Measurements from ENCODE around the gene RPTOR.

Gene RPTOR

DNA sequence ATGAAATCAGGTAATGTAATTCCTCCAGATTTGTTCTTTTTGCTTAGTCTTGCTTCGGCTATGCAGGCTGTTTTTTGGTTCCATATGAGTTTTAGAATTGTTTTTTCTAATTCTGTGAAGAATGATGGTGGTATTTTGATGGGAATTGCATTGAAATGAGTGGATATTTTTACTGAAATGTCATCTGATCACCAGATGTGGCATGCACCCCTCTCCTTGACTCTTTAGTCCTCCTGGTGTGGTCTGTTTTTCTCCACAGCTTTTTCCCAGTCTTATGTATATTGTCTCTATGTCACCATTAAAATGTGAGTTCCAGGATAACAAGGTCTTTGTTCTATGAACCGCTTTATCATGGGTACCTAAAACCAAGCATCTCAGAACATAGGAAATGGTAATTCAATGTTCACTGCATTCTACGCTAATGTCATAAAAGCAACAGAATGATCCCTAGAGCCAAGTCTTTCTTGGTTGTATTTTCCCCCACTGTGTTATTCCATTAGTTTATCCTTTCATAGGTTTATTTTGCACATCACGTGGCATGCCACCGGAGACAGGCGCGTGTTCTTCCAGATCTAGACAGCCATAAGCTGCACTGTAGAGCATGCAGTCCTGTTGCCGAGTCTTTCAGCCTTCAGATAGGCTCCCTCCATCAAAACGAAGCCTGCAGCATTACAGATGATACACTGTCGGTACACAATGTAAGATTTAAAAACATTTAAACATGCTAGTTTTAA is 172.5 kb downstream of the RPTOR start:
- DNase-seq (ENCODE audit: low read depth, low spot score), result no peak

GRCh38 chr17:80717720-80718083 is 173.1 kb downstream of the RPTOR start:
- DNase-seq (ENCODE audit: low read depth, low spot score), result no peak

DNA sequence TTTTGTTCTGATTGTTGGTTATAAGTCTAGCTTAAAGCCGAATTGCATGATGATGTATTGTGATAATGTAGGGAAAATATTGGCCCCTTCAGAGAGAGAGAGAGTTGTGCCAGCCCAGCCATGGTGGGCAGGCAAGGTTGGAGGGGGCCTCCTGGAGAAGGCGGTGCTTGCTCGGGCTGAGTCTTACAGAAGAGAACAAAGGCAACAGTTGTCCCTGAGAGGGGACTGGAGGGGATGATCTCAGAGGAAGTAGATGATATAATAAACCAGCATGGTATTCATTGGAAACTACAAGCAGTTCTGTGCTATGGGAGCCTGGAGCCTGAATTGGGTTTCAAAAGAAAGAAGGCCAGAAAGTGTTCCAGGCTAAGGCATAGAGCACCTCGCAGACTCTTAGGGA is 173.8 kb downstream of the RPTOR start:
- DNase-seq (ENCODE audit: low read depth, low spot score), result no peak

DNA sequence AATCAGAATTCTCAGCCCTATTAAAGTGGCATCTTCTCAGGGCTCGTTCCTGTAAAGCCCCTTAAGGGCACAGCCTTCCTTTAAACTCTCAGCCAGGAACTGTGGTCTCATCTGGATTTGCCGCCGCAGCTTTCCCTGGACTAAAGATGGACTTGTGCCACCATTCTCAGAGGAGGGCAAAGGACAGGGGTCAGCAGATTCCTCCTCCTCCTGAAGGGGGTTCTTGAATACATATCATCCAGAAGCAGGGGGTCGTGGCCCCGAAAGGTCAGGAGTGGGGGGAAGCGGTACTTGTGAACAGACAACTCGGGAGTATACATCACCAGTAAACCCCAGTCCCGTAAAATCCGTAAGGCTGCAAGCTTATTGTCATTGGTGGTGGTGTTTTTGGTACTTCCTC is 174.8 kb downstream of the RPTOR start:
- no peak for DNase-seq (ENCODE audit: low read depth, low spot score)

DNA sequence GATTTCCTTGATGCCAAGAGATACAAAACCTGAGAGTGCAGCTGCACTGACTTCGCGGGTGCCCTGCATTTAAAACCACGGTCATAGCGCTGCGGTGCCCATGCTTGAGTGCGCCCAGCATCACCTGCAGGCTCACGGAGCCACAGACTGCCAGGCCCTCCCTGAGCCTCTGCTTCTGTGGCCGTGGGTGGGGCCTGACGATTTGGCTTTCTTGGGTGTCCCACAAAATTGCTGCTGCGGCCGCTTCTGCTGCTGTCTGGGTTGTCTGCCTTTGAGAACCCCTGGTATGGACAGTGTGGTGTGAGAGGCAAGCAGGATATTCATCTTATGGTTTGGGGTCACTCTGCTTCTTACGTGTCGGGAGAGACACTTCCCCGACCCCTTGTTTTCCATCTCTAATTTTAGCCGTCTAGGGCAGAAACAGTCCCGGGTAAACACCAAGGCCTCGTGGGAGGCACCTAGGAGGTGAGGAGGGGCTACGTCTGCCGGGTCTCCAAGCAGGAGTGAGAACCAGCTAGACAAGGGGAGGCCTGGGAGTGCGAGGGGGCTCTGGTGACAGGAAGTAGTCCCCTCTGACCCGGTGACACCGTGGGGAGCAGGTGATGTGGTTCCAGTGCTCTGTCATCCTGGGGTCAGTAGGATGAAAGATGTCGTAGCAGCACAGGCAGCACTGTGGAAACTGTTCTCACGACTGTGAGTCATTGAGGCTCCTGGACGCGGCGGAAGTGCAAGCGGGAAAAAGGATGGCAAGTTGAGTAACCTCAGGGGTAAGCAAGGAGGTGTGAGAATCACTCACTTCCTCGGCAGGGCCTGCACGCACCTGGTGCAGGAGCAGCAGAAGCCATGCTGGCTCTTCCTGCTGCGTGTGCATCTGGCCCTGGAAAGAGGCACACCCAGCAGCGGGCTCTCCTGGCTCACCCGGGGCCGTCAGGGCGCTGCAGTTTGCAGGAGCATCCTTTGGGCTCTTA is 176.3 kb downstream of the RPTOR start:
- DNase-seq (ENCODE audit: low read depth, low spot score), result no peak

DNA sequence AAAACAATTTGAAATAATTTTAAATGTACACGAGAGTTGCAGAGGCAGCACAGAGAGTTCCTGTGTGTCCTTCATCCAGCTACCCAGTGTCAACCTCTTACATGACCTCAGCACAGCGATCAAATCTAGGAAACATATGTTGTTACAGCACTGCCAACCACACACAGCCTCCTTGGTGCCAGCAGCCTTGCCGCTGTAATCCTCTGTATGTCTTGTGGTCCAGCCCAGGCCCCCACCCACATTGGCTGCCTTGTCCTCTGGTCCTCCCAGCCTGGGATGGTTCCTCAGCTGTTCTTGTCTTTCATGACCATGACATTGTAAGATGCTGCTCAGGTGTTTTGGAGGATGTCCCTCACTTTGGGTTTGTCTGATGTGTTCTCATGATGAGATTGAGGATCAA is 178.0 kb downstream of the RPTOR start:
- no peak for DNase-seq (ENCODE audit: low read depth, low spot score)

GRCh38 chr17:80724775-80725266 is 180.2 kb downstream of the RPTOR start:
- no peak for DNase-seq (ENCODE audit: low read depth, low spot score)

- DNase-seq (ENCODE audit: low read depth, low spot score), result no peak
Measured at GRCh38 chr17:80725517-80725916, 180.9 kb downstream of the RPTOR start.

DNA sequence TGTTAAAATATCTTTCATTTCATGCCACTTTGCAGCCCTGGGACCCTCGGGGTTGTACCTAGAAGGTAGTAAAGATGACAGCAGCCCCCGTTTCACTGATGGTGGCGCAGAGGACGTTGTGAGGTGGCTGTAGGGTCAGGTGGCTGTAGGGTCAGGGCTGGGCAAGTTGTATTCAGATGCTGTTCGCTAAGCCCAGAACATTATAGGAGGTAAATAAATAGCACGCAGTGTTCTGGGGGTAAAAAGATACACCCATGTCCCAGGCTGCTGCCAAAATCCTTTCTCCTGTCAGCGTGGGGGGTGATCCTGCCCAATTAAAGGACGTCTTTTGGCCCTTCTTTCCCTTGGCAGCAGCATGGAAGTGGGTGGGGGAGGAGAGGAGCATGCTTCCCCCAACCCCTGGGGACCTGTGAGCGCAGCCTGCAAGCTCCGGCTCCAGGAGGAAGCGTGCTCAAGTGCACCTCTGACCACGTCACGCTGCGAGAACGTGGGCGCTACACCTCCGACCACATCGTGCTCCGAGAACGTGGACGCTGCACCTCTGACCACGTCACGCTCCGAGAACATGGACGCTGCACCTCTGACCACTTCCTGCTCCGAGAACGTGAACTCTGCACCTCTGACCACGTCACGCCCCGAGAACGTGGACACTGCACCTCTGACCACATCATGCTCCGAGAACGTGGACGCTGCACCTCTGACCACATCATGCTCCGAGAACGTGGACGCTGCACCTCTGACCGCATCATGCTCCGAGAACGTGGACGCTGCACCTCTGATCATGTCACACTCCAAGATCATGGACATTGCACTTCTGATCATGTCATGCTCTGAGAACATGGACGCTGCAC is 182.1 kb downstream of the RPTOR start:
- DNase-seq (ENCODE audit: low read depth, low spot score), result no peak

- DNase-seq (ENCODE audit: low read depth, low spot score), result no peak
Measured at GRCh38 chr17:80727409-80727755, 182.7 kb downstream of the RPTOR start.

- no peak for DNase-seq (ENCODE audit: low read depth, low spot score)
Measured at GRCh38 chr17:80729016-80729415, 184.4 kb downstream of the RPTOR start.

DNA sequence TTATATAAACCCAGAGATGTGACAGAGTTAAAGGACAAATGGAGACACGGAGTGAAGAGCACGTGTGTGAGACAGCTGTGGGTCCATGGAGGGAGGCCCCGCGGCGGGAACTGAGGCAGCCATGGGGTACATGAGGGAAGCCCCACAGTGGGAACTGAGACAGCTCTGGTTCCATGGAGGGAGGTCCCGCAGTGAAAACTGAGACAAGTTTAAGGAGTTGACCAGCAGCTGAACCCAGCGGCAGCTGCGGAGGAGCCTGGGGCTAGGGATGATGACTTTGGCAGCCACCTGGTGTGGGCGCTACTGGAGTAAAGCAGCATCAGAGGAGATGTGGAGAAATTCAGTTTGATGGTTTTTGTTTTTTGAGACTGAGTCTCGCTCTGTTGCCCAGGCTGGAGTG is 185.1 kb downstream of the RPTOR start:
- DNase-seq (ENCODE audit: low read depth, low spot score), result no peak

DNA sequence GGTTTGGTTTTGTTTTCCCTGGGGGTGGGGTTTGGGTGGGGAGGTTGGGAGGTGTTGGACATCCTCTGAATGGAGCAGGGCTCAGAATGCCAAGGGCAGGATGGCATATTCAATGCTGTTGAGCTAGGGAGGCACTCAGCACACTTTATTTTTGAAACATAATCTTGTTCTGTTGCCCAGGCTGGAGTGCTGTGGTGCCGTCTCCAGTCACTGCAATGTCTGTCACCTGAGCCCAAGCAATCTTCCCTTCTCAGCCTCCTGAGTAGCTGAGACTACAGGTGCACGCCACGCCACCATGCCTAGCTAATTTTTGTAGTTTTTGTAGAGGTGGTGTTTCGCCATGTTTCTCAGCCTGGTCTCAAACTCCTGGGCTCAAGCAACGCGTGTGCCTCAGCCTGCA is 186.1 kb downstream of the RPTOR start:
- DNase-seq (ENCODE audit: low read depth, low spot score), result no peak

GRCh38 chr17:80731323-80731722 is 186.7 kb downstream of the RPTOR start:
- no peak for DNase-seq (ENCODE audit: low read depth, low spot score)

DNA sequence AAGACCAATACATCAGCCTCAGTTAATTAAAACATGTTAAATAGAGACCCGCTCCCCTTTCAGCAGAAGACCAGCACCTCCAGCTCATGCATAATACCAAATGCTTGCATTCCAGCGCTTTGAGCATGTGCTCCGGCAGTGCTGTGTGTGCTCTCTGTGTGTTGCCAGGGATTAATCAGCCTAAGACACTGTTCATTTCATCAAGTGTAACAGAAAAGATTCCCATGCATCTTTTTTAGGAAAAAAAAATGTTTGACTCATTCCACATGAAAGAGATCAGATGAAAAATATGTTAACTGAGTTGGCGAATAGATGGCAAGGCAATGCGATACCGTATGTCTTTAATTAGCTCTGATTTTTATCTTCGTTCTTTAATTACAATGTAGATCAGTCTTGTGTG is 187.6 kb downstream of the RPTOR start:
- no peak for DNase-seq (ENCODE audit: low read depth, low spot score)

DNA sequence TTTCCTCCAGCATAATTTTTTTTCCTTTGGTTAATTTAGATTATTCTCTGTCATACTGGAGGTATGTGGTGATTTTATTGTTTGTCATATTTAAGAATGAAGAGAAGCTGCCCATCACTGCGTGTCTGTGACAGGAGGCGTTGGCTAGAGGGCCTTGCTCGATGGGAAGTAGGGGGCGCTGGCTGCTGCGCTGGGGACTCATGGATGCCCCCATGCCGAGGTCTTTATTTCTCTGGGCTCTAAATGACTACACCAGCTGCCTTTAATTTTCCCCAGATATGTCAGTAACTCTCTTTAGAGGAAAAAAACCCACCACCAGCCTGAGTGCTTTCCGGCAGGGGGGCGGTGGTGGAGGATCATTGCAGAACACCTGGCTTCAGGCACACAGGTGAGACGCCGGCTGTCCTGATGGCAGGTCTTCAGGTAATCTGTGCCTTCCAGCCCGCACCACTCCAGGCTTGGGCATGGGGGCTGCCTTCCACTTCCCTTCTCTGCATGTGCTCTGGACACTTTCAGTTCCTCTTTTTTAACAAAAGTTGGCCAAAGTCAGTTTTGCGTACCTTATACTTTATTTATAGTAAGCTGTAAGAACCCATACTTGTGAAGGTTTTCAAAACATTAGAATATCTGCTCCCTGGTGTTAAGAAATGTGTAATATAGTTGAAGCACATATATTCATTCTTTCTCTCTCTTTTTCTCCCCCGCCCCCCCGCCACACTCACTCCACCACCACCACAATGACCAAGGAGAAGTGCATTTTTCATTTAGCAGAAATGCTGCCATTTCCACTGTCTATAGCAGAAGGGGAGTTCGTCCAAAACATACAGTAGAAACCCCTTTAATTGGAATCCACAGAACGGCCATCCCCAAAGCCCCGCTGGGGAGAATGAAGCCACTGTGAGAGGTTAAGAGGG is 192.7 kb downstream of the RPTOR start:
- no peak for DNase-seq (ENCODE audit: low read depth, low spot score)

- DNase-seq (ENCODE audit: low read depth, low spot score), result no peak
Measured at GRCh38 chr17:80738020-80738808, 193.6 kb downstream of the RPTOR start.

- DNase-seq (ENCODE audit: low read depth, low spot score), result no peak
Measured at GRCh38 chr17:80738987-80739730, 194.5 kb downstream of the RPTOR start.

- no peak for DNase-seq (ENCODE audit: low read depth, low spot score)
Measured at GRCh38 chr17:80740141-80740540, 195.5 kb downstream of the RPTOR start.
